IMR-90 (cell line): ENCODE data around the gene EHMT1. TPM values are rescaled to one million over a fixed set of nuclear protein-coding genes. Genes with fewer than 3 reads are reported as not detected.

Experiments used
- ATAC-seq: fragments of 200-7000 bp; cut with Tn5 transposase; 2 replicates; pipeline ENCODE4 v1.9.1; 2020; ENCODE audit warnings: low read depth, mild to moderate bottlenecking, moderate library complexity
- BruUV-seq: library from RNA; stranded (reverse); fragments of 400-500 nt; replicated peaks from 2 replicates; lab custom pipeline; 2021; lab: Mats Ljungman, UMichigan
- CTCF ChIA-PET: fragments of 300-600 bp; formaldehyde crosslinking; extraction: SDS; loops from one replicate; lab custom pipeline; 2021; ENCODE audit warnings: antibody characterized with exemption; lab: Yijun Ruan, JAX
- POLR2A ChIA-PET: fragments of 300-600 bp; sonication (Branson Sonifier 250); formaldehyde crosslinking; loops from one replicate; lab custom pipeline; 2022; ENCODE audit warnings: antibody characterized with exemption; ENCODE audit not compliant: unreplicated experiment; lab: Charles Lee
- DNase-seq: peaks from one replicate; pipeline ENCODE4 v3.0.0; 2013
- H2AFZ ChIP-seq: replicated peaks from 2 replicates; pipeline ENCODE3; 2013; ENCODE audit warnings: low read length, mild to moderate bottlenecking; ENCODE audit not compliant: poor library complexity
- H2AK5ac ChIP-seq: 2 replicates; pipeline ENCODE4 v1.6.1; 2013; ENCODE audit warnings: low read depth, low read length, inconsistent platforms
- H2AK9ac ChIP-seq: replicated peaks from 2 replicates; pipeline ENCODE3; 2013; ENCODE audit warnings: mild to moderate bottlenecking, low read depth, low read length, moderate library complexity; ENCODE audit not compliant: poor library complexity
- H2BK120ac ChIP-seq: 2 replicates; pipeline ENCODE4 v1.6.1; 2013; ENCODE audit warnings: low read depth, low read length, inconsistent platforms
- H2BK15ac ChIP-seq: 3 replicates; pipeline ENCODE4 v1.6.1; 2013; ENCODE audit warnings: low read depth, low read length, inconsistent platforms
- H2BK20ac ChIP-seq: 2 replicates; pipeline ENCODE4 v1.6.1; 2013; ENCODE audit warnings: low read depth, mild to moderate bottlenecking, inconsistent platforms, low read length, moderate library complexity
- H2BK5ac ChIP-seq: 2 replicates; pipeline ENCODE4 v1.6.1; 2013; ENCODE audit warnings: mild to moderate bottlenecking, low read depth, low read length, inconsistent platforms; ENCODE audit not compliant: poor library complexity, severe bottlenecking
- H3K14ac ChIP-seq: replicated peaks from 2 replicates; pipeline ENCODE4 v1.6.1; 2013; ENCODE audit warnings: low read depth, low read length, inconsistent platforms
- H3K18ac ChIP-seq: 2 replicates; pipeline ENCODE4 v1.6.1; 2013; ENCODE audit warnings: low read depth, low read length, control low read depth
- H3K23ac ChIP-seq: 2 replicates; pipeline ENCODE4 v1.6.1; 2013; ENCODE audit warnings: low read depth, low read length, inconsistent platforms
- H3K27ac ChIP-seq: 2 replicates; pipeline ENCODE4 v1.5.1; 2013; ENCODE audit warnings: mild to moderate bottlenecking, control low read depth, low read length; ENCODE audit not compliant: insufficient read depth
- H3K27me3 ChIP-seq: 2 replicates; pipeline ENCODE4 v1.6.1; 2013; ENCODE audit warnings: low read length; ENCODE audit not compliant: control insufficient read depth, insufficient read depth
- H3K36me3 ChIP-seq: 2 replicates; pipeline ENCODE4 v1.6.1; 2013; ENCODE audit warnings: low read length, mixed read lengths; ENCODE audit not compliant: control insufficient read depth, insufficient read depth
- H3K4ac ChIP-seq: 2 replicates; pipeline ENCODE4 v1.6.1; 2013; ENCODE audit warnings: low read depth, low read length, inconsistent platforms
- H3K4me1 ChIP-seq: 2 replicates; pipeline ENCODE4 v1.6.1; 2013; ENCODE audit warnings: low read length, mixed read lengths; ENCODE audit not compliant: control insufficient read depth, insufficient read depth
- H3K4me2 ChIP-seq: 2 replicates; pipeline ENCODE4 v1.6.1; 2013; ENCODE audit warnings: low read depth, mild to moderate bottlenecking, control low read depth, low read length, moderate library complexity
- H3K4me3 ChIP-seq: 2 replicates; pipeline ENCODE4 v1.5.1; 2013; ENCODE audit warnings: low read depth, mild to moderate bottlenecking, control low read depth, low read length, moderate library complexity; ENCODE audit not compliant: insufficient read depth
- H3K56ac ChIP-seq: 2 replicates; pipeline ENCODE4 v1.6.1; 2013; ENCODE audit warnings: low read length, inconsistent platforms; ENCODE audit not compliant: insufficient read depth; ENCODE audit errors: extremely low read depth
- H3K79me1 ChIP-seq, 2 experiments: 2 replicates each; pipeline ENCODE4 v1.6.1; 2013; ENCODE audit warnings: low read length in 2 of 2, inconsistent platforms in 1 of 2, low read depth in 1 of 2
- H3K9ac ChIP-seq: 2 replicates; pipeline ENCODE4 v1.6.1; 2013; ENCODE audit warnings: low read depth, low read length, control low read depth
- H3K9me1 ChIP-seq: 2 replicates; pipeline ENCODE4 v1.6.1; 2013; ENCODE audit warnings: low read length, inconsistent platforms; ENCODE audit not compliant: insufficient read depth
- H3K9me3 ChIP-seq: 2 replicates; pipeline ENCODE4 v1.6.1; 2013; ENCODE audit warnings: low read length; ENCODE audit not compliant: control insufficient read depth, insufficient read depth
- H4K20me1 ChIP-seq: 2 replicates; pipeline ENCODE4 v1.6.1; 2013; ENCODE audit warnings: low read length, inconsistent platforms; ENCODE audit not compliant: insufficient read depth
- H4K5ac ChIP-seq: 2 replicates; pipeline ENCODE4 v1.6.1; 2013; ENCODE audit warnings: mild to moderate bottlenecking, low read depth, low read length, control low read depth
- H4K8ac ChIP-seq, 2 experiments: 2 replicates each; pipeline ENCODE4 v1.6.1; 2013; ENCODE audit warnings: low read depth in 2 of 2, low read length in 2 of 2, control low read depth in 1 of 2, inconsistent platforms in 1 of 2
- H4K91ac ChIP-seq: 2 replicates; pipeline ENCODE4 v1.6.1; 2013; ENCODE audit warnings: low read depth, low read length, inconsistent platforms; ENCODE audit not compliant: insufficient read depth
- BHLHE40 ChIP-seq: fragments of 150-350 bp; IDR thresholded peaks from 2 replicates; pipeline ENCODE4 v1.6.1; 2016; ENCODE audit warnings: mild to moderate bottlenecking, low read depth, low read length
- CEBPB ChIP-seq: IDR thresholded peaks from 2 replicates; pipeline ENCODE4 v1.6.1; 2012; ENCODE audit warnings: low read depth, low read length, improper control_type of control experiment
- CTCF ChIP-seq: conservative IDR thresholded peaks from 2 replicates; pipeline ENCODE4 v1.5.1; 2012; ENCODE audit warnings: mild to moderate bottlenecking, low read depth, low read length, improper control_type of control experiment
- MAFK ChIP-seq: IDR thresholded peaks from 2 replicates; pipeline ENCODE4 v1.6.1; 2012; ENCODE audit warnings: low read depth, low read length, improper control_type of control experiment
- MAZ ChIP-seq: IDR thresholded peaks from 2 replicates; pipeline ENCODE4 v1.6.1; 2012; ENCODE audit warnings: low read depth, mild to moderate bottlenecking, low read length, improper control_type of control experiment, moderate library complexity, borderline replicate concordance
- MXI1 ChIP-seq: IDR thresholded peaks from 2 replicates; pipeline ENCODE4 v1.6.1; 2012; ENCODE audit warnings: low read depth, mild to moderate bottlenecking, low read length, moderate library complexity, borderline replicate concordance
- NFE2L2 ChIP-seq: fragments of 150-350 bp; IDR thresholded peaks from 2 replicates; pipeline ENCODE4 v1.6.1; 2016; ENCODE audit warnings: low read depth, mild to moderate bottlenecking, low read length
- POLR2A ChIP-seq: IDR thresholded peaks from 2 replicates; pipeline ENCODE4 v1.6.1; 2012; ENCODE audit warnings: mild to moderate bottlenecking, low read depth, low read length
- RAD21 ChIP-seq: IDR thresholded peaks from 2 replicates; pipeline ENCODE4 v1.6.1; 2012; ENCODE audit warnings: low read length, improper control_type of control experiment
- RCOR1 ChIP-seq: IDR thresholded peaks from 2 replicates; pipeline ENCODE4 v1.6.1; 2012; ENCODE audit warnings: mild to moderate bottlenecking, low read length, improper control_type of control experiment; ENCODE audit not compliant: insufficient replicate concordance
- RFX5 ChIP-seq: IDR thresholded peaks from 2 replicates; pipeline ENCODE4 v1.8.0; 2012; ENCODE audit warnings: low read depth, mild to moderate bottlenecking, low read length, moderate library complexity
- SMC3 ChIP-seq: fragments of 150-350 bp; IDR thresholded peaks from 2 replicates; pipeline ENCODE4 v1.6.1; 2016; ENCODE audit warnings: low read depth, mild to moderate bottlenecking, antibody characterized with exemption, low read length, moderate library complexity
- USF2 ChIP-seq: fragments of 150-350 bp; IDR thresholded peaks from 2 replicates; pipeline ENCODE4 v1.6.1; 2017; ENCODE audit warnings: mild to moderate bottlenecking, antibody characterized with exemption, low read length, low read depth
- WGBS, 2 experiments: methylation state at CpG; one replicate each; pipeline versions ENCODE4 v1.1.5 to v1.1.7; 2013; ENCODE audit warnings: missing lambda C conversion rate in 2 of 2; ENCODE audit not compliant: insufficient read length in 1 of 2; ENCODE audit errors: extremely low coverage in 2 of 2; 5-methylcytosine and 5-hydroxymethylcytosine counted together
- dilution Hi-C: fragments of 300-500 bp; cut with HindIII; formaldehyde crosslinking; loops from one replicate; pipeline ENCODE4 v1.14.3; 2018; ENCODE audit warnings: low sequenced_read_pairs; ENCODE audit not compliant: unreplicated experiment
- in situ Hi-C: fragments of 300-500 bp; cut with MboI; formaldehyde crosslinking; loops from 3 replicates; pipeline ENCODE4 v1.14.3; 2019; ENCODE audit warnings: low sequenced_read_pairs, inconsistent platforms, mixed read lengths
- intact Hi-C: fragments of 100-400 bp; cut with micrococcal nuclease; formaldehyde crosslinking; loops from 2 replicates; pipeline ENCODE4 v1.10.0; 2022
- polyA plus RNA-seq, 3 experiments: library from polyadenylated mRNA; depleted of rRNA; stranded (reverse); fragments of >200 nt; gene quantifications; 2 replicates each; pipeline ENCODE4 v1.2.3, GENCODE V29; 2012; ENCODE audit warnings: low replicate concordance in 1 of 3
- total RNA-seq: library from RNA; depleted of rRNA; stranded (reverse); fragments of >200 nt; gene quantifications from 2 replicates; pipeline ENCODE4 v1.2.3, GENCODE V29; 2012

The EHMT1 gene
- total and polyA plus RNA-seq, 2 of the 4 experiments (the other 2 are of a cell fraction): 32.8 to 35.1 TPM

GRCh38 chr9:137715321-137715720, 96.5 kb downstream of the EHMT1 start:
- no peak overlapping the region for H3K4me3 ChIP-seq
- no peak overlapping the region; the same call in 1 of the 2 replicates for H3K23ac ChIP-seq
- dilution Hi-C loops (no loop called here), intact Hi-C loops (no loop called here), in situ Hi-C loops (no loop called here)
- no peaks in the 10 kb centered on the region for H3K9me3 ChIP-seq
- no peak overlapping the region for H2AFZ ChIP-seq
- H4K20me1 ChIP-seq: peaks cover 24% of the 10 kb centered on the region
- no peaks in the 10 kb centered on the region for H3K27me3 ChIP-seq
- DNase-seq: no peak
- 94% methylated on average over 7 of the region's 12 CpGs; no CpG with 5 or more reads in 1 of the 2 experiments for WGBS, 2 experiments
- no peak overlapping the region for H3K14ac ChIP-seq
- H2BK15ac ChIP-seq: no peak overlapping the region
- no peak overlapping the region for H4K8ac ChIP-seq
- no peak overlapping the region for H3K4me2 ChIP-seq
- H2BK120ac ChIP-seq: no peak overlapping the region
- ATAC-seq: no peak
- CTCF ChIA-PET: no interaction called here
- H2BK5ac ChIP-seq: no peak overlapping the region
- peaks cover 2% of the 10 kb centered on the region; the same call in 1 of the 2 replicates for H3K4me1 ChIP-seq
- no peak overlapping the region for H2AK5ac ChIP-seq
- H3K79me1 ChIP-seq: peaks cover 26 to 40% of the 10 kb centered on the region in 2 experiments
- TF ChIP-seq MAZ: no peak
- no peak for TF ChIP-seq MAFK
- no peak for TF ChIP-seq SMC3
- no peak for TF ChIP-seq RFX5
- no peak for TF ChIP-seq NFE2L2
- TF ChIP-seq RAD21: no peak
- TF ChIP-seq CEBPB: no peak
- no peak for TF ChIP-seq RCOR1
- no peak for TF ChIP-seq USF2
- TF ChIP-seq CTCF: no peak
- TF ChIP-seq POLR2A: no peak
- no peak for TF ChIP-seq BHLHE40
- TF ChIP-seq MXI1: no peak
- BruUV-seq: no TSS peak
- no peak overlapping the region for H3K4ac ChIP-seq
- H4K5ac ChIP-seq: no peak overlapping the region
- H2BK20ac ChIP-seq: no peak overlapping the region
- H3K9ac ChIP-seq: no peak overlapping the region
- H3K9me1 ChIP-seq: no peaks in the 10 kb centered on the region; the same call in 1 of the 2 replicates
- H4K91ac ChIP-seq: no peak overlapping the region
- no peak overlapping the region for H3K18ac ChIP-seq
- POLR2A ChIA-PET: no interaction called here
- no peak overlapping the region for H3K56ac ChIP-seq
- peaks cover 39% of the 10 kb centered on the region for H3K36me3 ChIP-seq
- no peak overlapping the region for H2AK9ac ChIP-seq
- H3K27ac ChIP-seq: no peak overlapping the region
